Activated CD8-positive, alpha-beta memory T cell treated with anti-CD3 and anti-CD28 coated beads, Interleukin-2, amount 10 ng/mL, durations not matched to agents 7 days and 5 days (primary cell): ENCODE results near the gene CLCNKB. TPM values are rescaled to one million over a fixed set of nuclear protein-coding genes. Genes with fewer than 3 reads are reported as not detected.

ENCODE experiments used
- ATAC-seq: fragments of 150-1000 bp; cut with Tn5 transposase; one replicate; pipeline ENCODE4 v1.10.0; 2021; ENCODE audit warnings: moderate library complexity
- CTCF ChIA-PET: fragments of 350-600 bp; sonication (Branson Sonifier 250); formaldehyde crosslinking; loops from one replicate; lab custom pipeline; 2021; ENCODE audit warnings: antibody characterized with exemption; lab: Charles Lee
- DNase-seq: peaks from one replicate; pipeline ENCODE4 v3.0.0-alpha.2; 2020
- H3K27ac Mint-ChIP-seq: one replicate; pipeline ENCODE4 v1.8.0; 2021; ENCODE audit warnings: mild to moderate bottlenecking, mixed read lengths
- H3K27me3 Mint-ChIP-seq: one replicate; pipeline ENCODE4 v1.8.0; 2021; ENCODE audit warnings: mixed read lengths
- H3K36me3 Mint-ChIP-seq: one replicate; pipeline ENCODE4 v1.8.0; 2021; ENCODE audit warnings: mild to moderate bottlenecking, mixed read lengths
- H3K4me1 Mint-ChIP-seq: one replicate; pipeline ENCODE4 v1.8.0; 2021; ENCODE audit warnings: mixed read lengths
- H3K4me3 Mint-ChIP-seq: one replicate; pipeline ENCODE4 v1.8.0; 2021; ENCODE audit warnings: mild to moderate bottlenecking, moderate library complexity, mixed read lengths
- H3K9me3 Mint-ChIP-seq: one replicate; pipeline ENCODE4 v1.8.0; 2022; ENCODE audit warnings: low read depth, mixed read lengths
- total RNA-seq, 2 experiments: library from RNA; stranded (reverse); gene quantifications; one replicate each; pipeline ENCODE4 v1.2.3, GENCODE V29; 2021

The CLCNKB gene
- total RNA-seq, 2 experiments from 2014 or later = not detected

- no peaks in the 10 kb centered on the region for H3K36me3 Mint-ChIP-seq
- DNase-seq (no peak), ATAC-seq (no peak)
- CTCF ChIA-PET = interaction anchor here (0.6 to 5.5 kb wide), 11 partner anchors 9 to 218 kb away, joined by 3 to 39 read pairs (median 4); partner anchors contain the start of gene HSPB7
- no peak overlapping the region for H3K4me3 Mint-ChIP-seq
- H3K4me1 Mint-ChIP-seq = peaks cover 14% of the 10 kb centered on the region
- H3K27ac Mint-ChIP-seq = no peak overlapping the region
- H3K9me3 Mint-ChIP-seq = no peaks in the 10 kb centered on the region
- H3K27me3 Mint-ChIP-seq = peaks cover 20% of the 10 kb centered on the region
Observed at GRCh38 chr1:16009678-16010077, 33.9 kb upstream of the CLCNKB start.

GRCh38 chr1:16010837-16011236, 32.7 kb upstream of the CLCNKB start:
- DNase-seq (no peak), ATAC-seq (no peak)
- no peak overlapping the region for H3K27ac Mint-ChIP-seq
- H3K9me3 Mint-ChIP-seq = no peaks in the 10 kb centered on the region
- H3K27me3 Mint-ChIP-seq = peaks cover 20% of the 10 kb centered on the region
- H3K36me3 Mint-ChIP-seq = no peaks in the 10 kb centered on the region
- CTCF ChIA-PET = interaction anchor here (1.0 to 5.5 kb wide), 4 partner anchors 45 to 195 kb away, joined by 3 to 39 read pairs (median 5); no protein-coding TSS in a partner anchor
- H3K4me1 Mint-ChIP-seq = peaks cover 14% of the 10 kb centered on the region
- H3K4me3 Mint-ChIP-seq = no peak overlapping the region

- H3K9me3 Mint-ChIP-seq = no peaks in the 10 kb centered on the region
- no peak for ATAC-seq
- peaks cover 6% of the 10 kb centered on the region for H3K4me1 Mint-ChIP-seq
- CTCF ChIA-PET = interaction anchor here (1.0 to 2.1 kb wide), 4 partner anchors 56 to 197 kb away, joined by 3 to 6 read pairs (median 4); no protein-coding TSS in a partner anchor
- no peaks in the 10 kb centered on the region for H3K36me3 Mint-ChIP-seq
- no peak overlapping the region for H3K27ac Mint-ChIP-seq
- H3K27me3 Mint-ChIP-seq = peaks cover 20% of the 10 kb centered on the region
- H3K4me3 Mint-ChIP-seq = no peak overlapping the region
- no peak for DNase-seq
Observed at GRCh38 chr1:16011936-16012589, 31.5 kb upstream of the CLCNKB start.

GRCh38 chr1:16012590-16013219, 30.9 kb upstream of the CLCNKB start:
- Mint-ChIP-seq H3K27ac (no peak overlapping the region), H3K27me3 (peaks cover 20% of the 10 kb centered on the region), H3K9me3 (no peaks in the 10 kb centered on the region), H3K36me3 (no peaks in the 10 kb centered on the region), H3K4me1 (peaks cover 4% of the 10 kb centered on the region), H3K4me3 (no peak overlapping the region)
- DNase-seq = peak; percentile 51
- CTCF ChIA-PET = interaction anchor here (1.0 to 1.6 kb wide), 3 partner anchors 56 to 221 kb away, joined by 3 to 4 read pairs (median 3); no protein-coding TSS in a partner anchor
- peak; percentile 52 for ATAC-seq

GRCh38 chr1:16013220-16013907, 30.2 kb upstream of the CLCNKB start:
- H3K36me3 Mint-ChIP-seq = no peaks in the 10 kb centered on the region
- H3K27me3 Mint-ChIP-seq = peaks cover 20% of the 10 kb centered on the region
- H3K4me1 Mint-ChIP-seq = peaks cover 2% of the 10 kb centered on the region
- CTCF ChIA-PET = interaction anchor here (1.1 to 1.6 kb wide), 2 partner anchors 55 to 222 kb away, joined by 3 read pairs; no protein-coding TSS in a partner anchor
- peak; percentile 49 for ATAC-seq
- H3K4me3 Mint-ChIP-seq = no peak overlapping the region
- no peak overlapping the region for H3K27ac Mint-ChIP-seq
- DNase-seq = peak; percentile 50
- no peaks in the 10 kb centered on the region for H3K9me3 Mint-ChIP-seq

GRCh38 chr1:16013908-16014258, 29.7 kb upstream of the CLCNKB start:
- H3K9me3 Mint-ChIP-seq = no peaks in the 10 kb centered on the region
- H3K27me3 Mint-ChIP-seq = peaks cover 20% of the 10 kb centered on the region
- H3K4me3 Mint-ChIP-seq = no peak overlapping the region
- CTCF ChIA-PET = interaction anchor here (1.1 to 1.6 kb wide), 3 partner anchors 55 to 222 kb away, joined by 3 to 4 read pairs (median 3); no protein-coding TSS in a partner anchor
- ATAC-seq (no peak), DNase-seq (no peak)
- peaks cover 2% of the 10 kb centered on the region for H3K4me1 Mint-ChIP-seq
- no peak overlapping the region for H3K27ac Mint-ChIP-seq
- H3K36me3 Mint-ChIP-seq = no peaks in the 10 kb centered on the region

- H3K27ac Mint-ChIP-seq = no peak overlapping the region
- DNase-seq (no peak), ATAC-seq (no peak)
- H3K4me1 Mint-ChIP-seq = peaks cover 2% of the 10 kb centered on the region
- peaks cover 20% of the 10 kb centered on the region for H3K27me3 Mint-ChIP-seq
- H3K9me3 Mint-ChIP-seq = no peaks in the 10 kb centered on the region
- H3K36me3 Mint-ChIP-seq = no peaks in the 10 kb centered on the region
- CTCF ChIA-PET = interaction anchor here (1.2 kb wide), 1 partner anchor 66 kb away, joined by 4 read pairs; no protein-coding TSS in a partner anchor
- H3K4me3 Mint-ChIP-seq = no peak overlapping the region
Observed at GRCh38 chr1:16014509-16015482, 28.8 kb upstream of the CLCNKB start.

GRCh38 chr1:16015491-16015890, 28.1 kb upstream of the CLCNKB start:
- Mint-ChIP-seq H3K27me3 (peaks cover 20% of the 10 kb centered on the region), H3K27ac (no peak overlapping the region), H3K36me3 (no peaks in the 10 kb centered on the region), H3K4me3 (no peak overlapping the region), H3K4me1 (peaks cover 2% of the 10 kb centered on the region), H3K9me3 (no peaks in the 10 kb centered on the region)
- ATAC-seq (no peak), DNase-seq (no peak)
- CTCF ChIA-PET = no interaction called here

GRCh38 chr1:16015960-16016901, 27.4 kb upstream of the CLCNKB start:
- H3K36me3 Mint-ChIP-seq = no peaks in the 10 kb centered on the region
- peaks cover 20% of the 10 kb centered on the region for H3K27me3 Mint-ChIP-seq
- no peaks in the 10 kb centered on the region for H3K9me3 Mint-ChIP-seq
- ATAC-seq = no peak
- no peak overlapping the region for H3K4me3 Mint-ChIP-seq
- no peak for DNase-seq
- no peak overlapping the region for H3K27ac Mint-ChIP-seq
- CTCF ChIA-PET = no interaction called here
- peaks cover 2% of the 10 kb centered on the region for H3K4me1 Mint-ChIP-seq

- H3K4me1 Mint-ChIP-seq = peaks cover 2% of the 10 kb centered on the region
- H3K4me3 Mint-ChIP-seq = no peak overlapping the region
- no peak overlapping the region for H3K27ac Mint-ChIP-seq
- no peak for ATAC-seq
- H3K27me3 Mint-ChIP-seq = peaks cover 19% of the 10 kb centered on the region
- CTCF ChIA-PET = no interaction called here
- no peak for DNase-seq
- H3K9me3 Mint-ChIP-seq = no peaks in the 10 kb centered on the region
- H3K36me3 Mint-ChIP-seq = no peaks in the 10 kb centered on the region
Observed at GRCh38 chr1:16017076-16017460, 26.5 kb upstream of the CLCNKB start.

GRCh38 chr1:16017461-16018303, 25.9 kb upstream of the CLCNKB start, which contains the start of gene HSPB7:
Gene HSPB7, minus strand, starts transcription at chr1:16018043. Its CDS starts 80 bp downstream, at chr1:16017963.
- CTCF ChIA-PET = interaction anchor here (1.0 to 1.5 kb wide), 2 partner anchors 8 to 14 kb away, joined by 3 read pairs; no protein-coding TSS in a partner anchor
- H3K27ac Mint-ChIP-seq = no peak within 1 kb of the TSS
- no peak within 1 kb of the TSS for H3K4me3 Mint-ChIP-seq
- H3K4me1 Mint-ChIP-seq = no peaks in the 10 kb centered on the region
- H3K36me3 Mint-ChIP-seq = no peaks in the 10 kb centered on the region
- ATAC-seq (no peak), DNase-seq (no peak)
- H3K9me3 Mint-ChIP-seq = no peaks in the 10 kb centered on the region
- peaks cover 15% of the 10 kb centered on the region for H3K27me3 Mint-ChIP-seq
